ENCODE measurements around the gene IP6K2. TPM values are rescaled to one million over a fixed set of nuclear protein-coding genes. Genes with fewer than 3 reads are reported as not detected.

IP6K2 gene
- total RNA-seq, 1 donor from 2014 or later = 212 TPM

DNA sequence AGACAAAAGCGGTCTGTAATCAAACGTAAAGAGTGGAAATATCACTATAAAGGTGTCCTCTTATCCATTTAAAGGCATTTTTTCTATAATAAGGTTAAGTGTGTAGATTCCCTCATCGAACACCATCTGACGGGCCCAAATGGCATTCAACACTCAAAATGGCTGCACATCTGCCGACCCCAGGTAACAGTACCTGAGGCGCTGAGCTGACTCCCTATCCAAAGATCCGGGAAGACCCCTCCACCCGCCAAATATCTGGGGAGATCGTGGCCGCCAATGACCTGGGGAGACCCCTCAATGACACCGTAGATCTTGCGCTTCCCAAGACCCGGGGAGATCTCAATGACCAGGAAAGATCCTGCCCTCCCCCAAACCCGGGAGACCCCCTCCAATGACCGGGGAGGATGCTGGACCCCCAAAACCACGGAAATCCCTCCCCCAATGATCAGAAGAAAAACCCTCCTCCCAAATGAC is 476 bp downstream of the IP6K2 start:
- H3K27ac Mint-ChIP-seq = peak overlapping the region; percentile 100
- no peaks in the 10 kb centered on the region for H3K27me3 Mint-ChIP-seq
- no peak for DNase-seq (ENCODE audit: low spot score, unreplicated experiment)
- peaks cover 11% of the 10 kb centered on the region for H3K36me3 Mint-ChIP-seq (ENCODE audit: insufficient read depth)
- no peaks in the 10 kb centered on the region for H3K9me3 Mint-ChIP-seq (ENCODE audit: low read depth)
- peaks cover 42% of the 10 kb centered on the region for H3K4me1 Mint-ChIP-seq (ENCODE audit: low read depth)
- H3K4me3 Mint-ChIP-seq (ENCODE audit: low read depth) = peak overlapping the region; percentile 99
- TF ChIP-seq, protein P1, sequence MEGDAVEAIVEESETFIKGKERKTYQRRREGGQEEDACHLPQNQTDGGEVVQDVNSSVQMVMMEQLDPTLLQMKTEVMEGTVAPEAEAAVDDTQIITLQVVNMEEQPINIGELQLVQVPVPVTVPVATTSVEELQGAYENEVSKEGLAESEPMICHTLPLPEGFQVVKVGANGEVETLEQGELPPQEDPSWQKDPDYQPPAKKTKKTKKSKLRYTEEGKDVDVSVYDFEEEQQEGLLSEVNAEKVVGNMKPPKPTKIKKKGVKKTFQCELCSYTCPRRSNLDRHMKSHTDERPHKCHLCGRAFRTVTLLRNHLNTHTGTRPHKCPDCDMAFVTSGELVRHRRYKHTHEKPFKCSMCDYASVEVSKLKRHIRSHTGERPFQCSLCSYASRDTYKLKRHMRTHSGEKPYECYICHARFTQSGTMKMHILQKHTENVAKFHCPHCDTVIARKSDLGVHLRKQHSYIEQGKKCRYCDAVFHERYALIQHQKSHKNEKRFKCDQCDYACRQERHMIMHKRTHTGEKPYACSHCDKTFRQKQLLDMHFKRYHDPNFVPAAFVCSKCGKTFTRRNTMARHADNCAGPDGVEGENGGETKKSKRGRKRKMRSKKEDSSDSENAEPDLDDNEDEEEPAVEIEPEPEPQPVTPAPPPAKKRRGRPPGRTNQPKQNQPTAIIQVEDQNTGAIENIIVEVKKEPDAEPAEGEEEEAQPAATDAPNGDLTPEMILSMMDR (IDR thresholded peaks at IDR 0.05; ENCODE audit: unreplicated experiment) = no peak

DNA sequence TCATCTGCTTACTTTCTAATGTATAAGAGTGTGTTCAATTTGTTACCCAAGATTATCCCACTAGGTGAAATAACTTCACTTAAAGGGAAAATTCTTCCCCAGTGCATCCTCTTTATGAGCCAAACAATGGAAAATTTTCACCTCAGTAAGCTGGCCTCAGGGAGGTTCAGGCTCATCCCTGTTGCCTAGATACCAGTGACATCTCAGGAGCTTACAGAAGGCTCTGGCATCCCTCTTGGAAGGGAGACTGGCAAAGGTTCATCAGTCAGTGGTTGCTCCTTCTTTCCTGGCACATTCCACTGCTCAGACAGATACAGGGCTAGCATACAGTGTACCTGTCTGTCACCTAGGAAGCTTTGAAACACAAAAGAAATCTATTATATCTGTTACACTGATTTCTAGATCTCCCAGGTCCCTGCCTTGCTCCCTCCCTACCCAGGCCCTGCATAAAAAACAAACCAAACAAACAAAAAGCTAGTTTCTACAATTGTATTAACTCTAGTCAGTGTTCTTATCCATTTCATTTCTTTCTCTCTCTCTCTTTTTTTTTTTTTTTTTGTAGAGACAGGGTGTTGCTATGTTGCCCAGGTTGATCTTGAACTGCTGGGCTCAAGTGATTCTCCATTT is 1.7 kb downstream of the IP6K2 start:
- Mint-ChIP-seq H3K27me3 (no peaks in the 10 kb centered on the region), H3K27ac (peak overlapping the region; percentile 100), H3K4me1 (ENCODE audit: low read depth) (peaks cover 42% of the 10 kb centered on the region), H3K4me3 (ENCODE audit: low read depth) (peak overlapping the region; percentile 99), H3K9me3 (ENCODE audit: low read depth) (no peaks in the 10 kb centered on the region), H3K36me3 (ENCODE audit: insufficient read depth) (peaks cover 19% of the 10 kb centered on the region)
- DNase-seq (ENCODE audit: low spot score, unreplicated experiment) = no peak
- TF ChIP-seq, protein P1 (IDR thresholded peaks at IDR 0.05; ENCODE audit: unreplicated experiment) = no peak

DNA sequence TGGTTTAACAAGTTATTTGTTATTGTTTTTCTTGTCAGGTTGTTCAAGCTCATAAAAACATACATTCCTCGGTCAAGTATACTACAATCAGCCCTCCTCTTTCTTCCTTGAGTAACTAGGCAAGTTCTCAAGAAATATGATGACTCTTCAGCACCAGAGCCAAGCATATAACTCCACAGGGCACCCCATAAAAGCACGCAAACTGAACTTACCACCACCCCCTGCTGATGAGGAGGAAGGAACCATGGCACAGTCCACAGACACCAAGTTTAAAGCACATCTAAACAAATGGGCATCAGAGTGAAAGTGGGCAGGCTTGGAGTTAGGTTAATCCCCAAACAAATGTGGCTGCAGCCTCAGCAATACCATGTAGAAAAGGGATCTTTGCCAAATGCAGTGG is 5.3 kb downstream of the IP6K2 start:
- H3K27ac Mint-ChIP-seq = peak overlapping the region; percentile 95
- no peaks in the 10 kb centered on the region for H3K9me3 Mint-ChIP-seq (ENCODE audit: low read depth)
- DNase-seq (ENCODE audit: low spot score, unreplicated experiment) = no peak
- TF ChIP-seq, protein P1 (IDR thresholded peaks at IDR 0.05; ENCODE audit: unreplicated experiment) = no peak
- H3K4me1 Mint-ChIP-seq (ENCODE audit: low read depth) = peaks cover 42% of the 10 kb centered on the region
- H3K36me3 Mint-ChIP-seq (ENCODE audit: insufficient read depth) = peaks cover 26% of the 10 kb centered on the region
- H3K4me3 Mint-ChIP-seq (ENCODE audit: low read depth) = no peak overlapping the region
- no peaks in the 10 kb centered on the region for H3K27me3 Mint-ChIP-seq

DNA sequence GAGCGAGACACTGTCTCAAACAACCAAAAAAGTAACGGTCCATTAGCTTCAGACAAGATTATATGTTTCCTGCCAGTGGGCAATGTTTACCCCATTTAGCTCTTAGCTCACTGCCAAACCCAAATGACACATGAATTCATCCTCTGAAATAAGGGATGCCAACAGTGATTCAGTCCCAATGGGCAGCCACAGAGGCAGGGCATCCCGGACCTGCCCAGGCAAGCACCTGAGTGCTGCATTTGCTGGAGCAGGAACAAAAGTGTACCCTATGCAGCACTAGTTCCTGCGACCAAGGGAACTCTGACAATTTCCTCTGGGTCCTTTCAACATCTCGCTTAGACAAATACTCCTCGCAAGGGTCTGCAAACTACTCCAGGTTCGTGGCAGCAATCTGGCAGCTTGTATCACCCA is 8.0 kb downstream of the IP6K2 start:
- Mint-ChIP-seq H3K36me3 (ENCODE audit: insufficient read depth) (peaks cover 30% of the 10 kb centered on the region), H3K9me3 (ENCODE audit: low read depth) (no peaks in the 10 kb centered on the region), H3K27ac (peak overlapping the region; percentile 90), H3K4me3 (ENCODE audit: low read depth) (no peak overlapping the region), H3K4me1 (ENCODE audit: low read depth) (peaks cover 25% of the 10 kb centered on the region), H3K27me3 (no peaks in the 10 kb centered on the region)
- TF ChIP-seq, protein P1 (IDR thresholded peaks at IDR 0.05; ENCODE audit: unreplicated experiment) = no peak
- DNase-seq (ENCODE audit: low spot score, unreplicated experiment) = no peak

DNA sequence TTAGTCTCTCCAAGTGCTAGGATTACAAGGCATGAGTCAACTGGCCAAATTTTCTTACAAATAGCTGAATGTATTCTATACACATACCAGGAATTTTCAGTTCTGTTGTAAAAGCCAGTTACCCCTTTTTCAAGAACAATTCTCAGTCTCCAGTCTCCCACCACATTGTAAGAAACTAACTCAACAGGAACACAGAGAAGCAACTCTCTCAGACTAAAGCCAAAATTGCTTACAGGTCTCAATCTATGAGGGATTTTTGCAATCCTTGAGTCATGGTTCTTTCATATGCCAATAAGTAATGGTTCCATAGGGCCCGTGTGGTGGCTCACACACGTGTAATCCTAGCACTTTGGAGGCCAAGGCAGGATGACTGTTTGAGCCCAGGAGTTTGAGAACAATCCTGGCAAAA is 8.5 kb downstream of the IP6K2 start:
- Mint-ChIP-seq H3K4me3 (ENCODE audit: low read depth) (no peak overlapping the region), H3K4me1 (ENCODE audit: low read depth) (peaks cover 24% of the 10 kb centered on the region), H3K27me3 (no peaks in the 10 kb centered on the region), H3K27ac (peak overlapping the region; percentile 90), H3K36me3 (ENCODE audit: insufficient read depth) (peaks cover 30% of the 10 kb centered on the region), H3K9me3 (ENCODE audit: low read depth) (no peaks in the 10 kb centered on the region)
- TF ChIP-seq, protein P1 (IDR thresholded peaks at IDR 0.05; ENCODE audit: unreplicated experiment) = no peak
- no peak for DNase-seq (ENCODE audit: low spot score, unreplicated experiment)

Data from progenitor cell of endocrine pancreas (in vitro differentiated cells).